ENCODE measurements around the gene ERCC6.

The ERCC6 gene

DNA sequence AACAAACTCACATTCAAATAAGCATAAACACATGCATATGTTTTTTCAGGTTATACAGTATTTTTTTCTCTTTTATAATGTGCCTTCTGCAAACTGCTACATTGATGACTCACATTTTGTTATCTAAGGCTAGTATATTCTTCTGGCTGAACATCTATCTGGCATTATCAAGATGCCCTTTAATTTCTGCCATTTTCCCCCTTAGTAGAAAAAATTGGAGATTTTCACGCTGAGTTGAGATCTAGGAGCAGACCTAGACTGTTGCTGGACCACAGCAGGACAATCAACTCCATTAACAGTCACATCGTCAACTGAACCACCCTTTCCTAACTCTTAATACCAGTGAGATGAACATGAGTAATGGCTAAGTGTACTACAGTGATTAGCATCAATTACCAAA, 41.6 kb downstream of the ERCC6 start:
- no peaks in the 10 kb centered on the region for H3K9me2 ChIP-seq (replicated peaks; ENCODE audit: control insufficient read depth, low read length)
- H3K4me2 ChIP-seq (ENCODE audit: low read length), result no peak overlapping the region
- TF ChIP-seq CTCF (IDR thresholded peaks at IDR 0.05; ENCODE audit: low read depth, low read length, poor library complexity, severe bottlenecking), result no peak
- TF ChIP-seq EZH2phosphoT487 (IDR thresholded peaks at IDR 0.05; ENCODE audit: borderline replicate concordance, low read length), result no peak
- no peaks in the 10 kb centered on the region for H3K4me1 ChIP-seq (ENCODE audit: control insufficient read depth, low read length)
- H4K20me1 ChIP-seq (ENCODE audit: control insufficient read depth, insufficient read depth, low read depth, low read length), result no peaks in the 10 kb centered on the region
- no peak overlapping the region for H3K27ac ChIP-seq (ENCODE audit: low read depth, low read length)
- no peaks in the 10 kb centered on the region for H3K79me2 ChIP-seq (ENCODE audit: control insufficient read depth, low read length)
- peaks cover 6% of the 10 kb centered on the region for H3K36me3 ChIP-seq (ENCODE audit: control insufficient read depth, low read length)
- no peak overlapping the region for H3K4me3 ChIP-seq (ENCODE audit: low read length)
- H3K9me3 ChIP-seq (ENCODE audit: control insufficient read depth, insufficient read depth, low read length), result no peaks in the 10 kb centered on the region
- no peaks in the 10 kb centered on the region for H3K27me3 ChIP-seq (ENCODE audit: control insufficient read depth, low read length)
- H3F3A ChIP-seq (ENCODE audit: control insufficient read depth, insufficient read depth), result no peaks in the 10 kb centered on the region

GRCh38 chr10:49488056-49488717, 50.7 kb downstream of the ERCC6 start:
- Histone ChIP-seq H3F3A (ENCODE audit: control insufficient read depth, insufficient read depth) (no peaks in the 10 kb centered on the region), H3K4me3 (ENCODE audit: low read length) (no peak overlapping the region), H4K20me1 (ENCODE audit: control insufficient read depth, insufficient read depth, low read depth, low read length) (no peaks in the 10 kb centered on the region), H3K79me2 (ENCODE audit: control insufficient read depth, low read length) (no peaks in the 10 kb centered on the region), H3K9me3 (ENCODE audit: control insufficient read depth, insufficient read depth, low read length) (no peaks in the 10 kb centered on the region), H3K9me2 (replicated peaks; ENCODE audit: control insufficient read depth, low read length) (no peaks in the 10 kb centered on the region), H3K4me2 (ENCODE audit: low read length) (no peak overlapping the region), H3K27ac (ENCODE audit: low read depth, low read length) (no peak overlapping the region), H3K36me3 (ENCODE audit: control insufficient read depth, low read length) (no peaks in the 10 kb centered on the region), H3K4me1 (ENCODE audit: control insufficient read depth, low read length) (no peaks in the 10 kb centered on the region), H3K27me3 (ENCODE audit: control insufficient read depth, low read length) (no peaks in the 10 kb centered on the region)
- TF ChIP-seq CTCF (IDR thresholded peaks at IDR 0.05; ENCODE audit: low read depth, low read length, poor library complexity, severe bottlenecking) (no peak), EZH2phosphoT487 (IDR thresholded peaks at IDR 0.05; ENCODE audit: borderline replicate concordance, low read length) (no peak)

DNA sequence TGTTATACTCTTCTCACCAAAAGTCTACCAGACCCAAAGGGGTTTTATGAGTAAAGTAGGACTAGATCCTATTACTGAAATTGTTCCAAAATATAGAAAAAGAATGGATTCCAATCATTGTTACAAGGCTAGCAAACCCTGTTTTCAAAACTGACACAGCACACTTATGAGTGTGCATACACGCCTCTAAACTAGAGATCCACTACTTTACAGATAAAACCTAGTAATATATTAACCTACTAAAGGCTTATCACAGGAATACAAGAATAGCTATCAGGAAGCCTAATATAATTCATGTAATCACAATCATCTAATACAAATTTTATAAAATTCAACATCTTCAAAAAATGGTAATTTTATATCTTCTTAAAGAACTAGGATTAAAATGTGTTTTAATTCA, 52.2 kb downstream of the ERCC6 start:
- Histone ChIP-seq H3K27ac (ENCODE audit: low read depth, low read length) (no peak overlapping the region), H3K36me3 (ENCODE audit: control insufficient read depth, low read length) (no peaks in the 10 kb centered on the region)

More for the DNA sequence above, 52.2 kb downstream of the ERCC6 start:
- TF ChIP-seq CTCF (IDR thresholded peaks at IDR 0.05; ENCODE audit: low read depth, low read length, poor library complexity, severe bottlenecking), result no peak
- TF ChIP-seq EZH2phosphoT487 (IDR thresholded peaks at IDR 0.05; ENCODE audit: borderline replicate concordance, low read length), result no peak
- Histone ChIP-seq H4K20me1 (ENCODE audit: control insufficient read depth, insufficient read depth, low read depth, low read length) (no peaks in the 10 kb centered on the region), H3K4me2 (ENCODE audit: low read length) (no peak overlapping the region), H3F3A (ENCODE audit: control insufficient read depth, insufficient read depth) (no peaks in the 10 kb centered on the region), H3K27me3 (ENCODE audit: control insufficient read depth, low read length) (no peaks in the 10 kb centered on the region), H3K4me1 (ENCODE audit: control insufficient read depth, low read length) (no peaks in the 10 kb centered on the region), H3K9me3 (ENCODE audit: control insufficient read depth, insufficient read depth, low read length) (no peaks in the 10 kb centered on the region), H3K9me2 (replicated peaks; ENCODE audit: control insufficient read depth, low read length) (no peaks in the 10 kb centered on the region), H3K79me2 (ENCODE audit: control insufficient read depth, low read length) (no peaks in the 10 kb centered on the region), H3K4me3 (ENCODE audit: low read length) (no peak overlapping the region)
